IPS-18c (cell line): ENCODE data around the gene SRGAP3.

Experiments
- H3K4me3 ChIP-seq: 2 replicates; pipeline ENCODE4 v1.7.0; 2013; ENCODE audit warnings: low read depth, mild to moderate bottlenecking, low read length, moderate library complexity; ENCODE audit not compliant: insufficient read depth
- H3K9me3 ChIP-seq: one replicate; pipeline ENCODE4 v1.6.1; 2013; ENCODE audit warnings: mild to moderate bottlenecking, low read length, moderate library complexity; ENCODE audit not compliant: control insufficient read depth, insufficient read depth

Gene SRGAP3

DNA sequence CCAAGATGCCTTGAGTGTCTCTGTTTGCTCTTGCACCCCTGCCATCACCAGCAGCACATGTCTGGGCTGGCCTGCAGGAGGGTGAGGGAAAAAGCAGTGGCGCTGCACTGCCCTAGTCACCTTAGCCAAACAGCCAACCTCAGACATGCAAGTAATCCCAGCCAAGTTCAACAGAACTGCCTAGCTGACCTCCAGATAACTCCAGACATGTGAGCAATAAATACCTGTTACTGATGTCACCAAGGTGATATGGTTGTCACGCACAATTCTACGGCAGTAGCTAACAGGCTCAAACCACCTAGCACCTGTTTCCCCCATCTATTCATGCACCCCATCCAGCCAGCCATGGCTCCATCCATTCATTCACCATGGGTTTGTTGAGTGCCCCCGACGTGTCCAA lies 99.9 kb downstream of the SRGAP3 start:
- Histone ChIP-seq H3K9me3 (peaks cover 2% of the 10 kb centered on the region), H3K4me3 (no peak overlapping the region)

DNA sequence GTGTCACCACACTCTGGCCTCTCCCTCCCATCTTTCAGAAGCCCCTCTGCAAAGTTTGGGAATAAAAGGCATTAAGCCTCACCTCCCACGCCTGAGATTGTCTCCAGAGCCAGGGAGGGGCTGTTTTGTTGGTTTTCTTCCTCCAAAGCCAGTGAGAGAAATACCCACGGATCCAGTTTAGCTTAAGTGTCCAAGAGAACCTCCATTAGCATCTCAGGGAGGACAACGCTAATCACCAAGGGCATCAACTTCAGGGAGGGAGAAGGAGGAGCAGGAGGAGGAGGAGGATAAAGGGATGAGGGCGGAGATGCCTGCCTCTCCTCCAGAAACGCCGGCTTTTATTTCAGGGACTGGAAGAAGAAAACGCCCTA lies 101.6 kb downstream of the SRGAP3 start:
- peaks cover 2% of the 10 kb centered on the region for H3K9me3 ChIP-seq

DNA sequence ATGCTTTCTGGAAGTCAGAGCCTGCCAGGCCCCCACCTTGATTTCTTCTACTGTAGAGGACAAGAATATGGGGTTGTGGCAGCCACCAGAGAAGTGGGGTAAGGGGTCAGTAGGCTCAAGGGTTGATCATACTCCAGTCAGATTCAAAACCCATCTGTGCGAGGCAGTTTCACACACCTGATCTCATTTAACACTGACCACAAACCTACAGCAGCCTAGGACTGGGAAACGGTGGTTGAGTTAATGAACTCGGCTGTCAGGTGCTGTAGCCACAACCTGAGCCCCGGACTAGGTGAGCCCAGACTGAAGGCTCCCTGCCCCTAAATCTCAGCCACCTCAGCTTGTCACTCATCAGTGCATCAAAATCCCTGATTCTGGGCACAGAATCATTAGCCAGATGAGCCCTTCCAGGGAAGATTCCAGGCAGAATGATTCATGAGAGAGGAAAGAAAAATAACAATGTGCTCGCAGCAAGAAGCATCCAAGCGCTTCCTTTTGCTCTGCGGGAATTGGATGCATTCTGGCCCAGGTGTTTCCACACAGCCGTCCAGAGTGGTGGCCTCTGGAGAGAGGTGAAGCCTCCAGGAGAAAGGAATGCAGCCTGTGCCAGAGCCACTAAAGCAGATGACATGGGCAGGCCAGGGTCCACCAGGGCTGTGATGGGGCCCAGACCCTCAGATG lies 102.1 kb downstream of the SRGAP3 start:
- H3K9me3 ChIP-seq, result peaks cover 2% of the 10 kb centered on the region
- H3K4me3 ChIP-seq, result no peak overlapping the region

More for the DNA sequence above, 101.6 kb downstream of the SRGAP3 start:
- no peak overlapping the region for H3K4me3 ChIP-seq

DNA sequence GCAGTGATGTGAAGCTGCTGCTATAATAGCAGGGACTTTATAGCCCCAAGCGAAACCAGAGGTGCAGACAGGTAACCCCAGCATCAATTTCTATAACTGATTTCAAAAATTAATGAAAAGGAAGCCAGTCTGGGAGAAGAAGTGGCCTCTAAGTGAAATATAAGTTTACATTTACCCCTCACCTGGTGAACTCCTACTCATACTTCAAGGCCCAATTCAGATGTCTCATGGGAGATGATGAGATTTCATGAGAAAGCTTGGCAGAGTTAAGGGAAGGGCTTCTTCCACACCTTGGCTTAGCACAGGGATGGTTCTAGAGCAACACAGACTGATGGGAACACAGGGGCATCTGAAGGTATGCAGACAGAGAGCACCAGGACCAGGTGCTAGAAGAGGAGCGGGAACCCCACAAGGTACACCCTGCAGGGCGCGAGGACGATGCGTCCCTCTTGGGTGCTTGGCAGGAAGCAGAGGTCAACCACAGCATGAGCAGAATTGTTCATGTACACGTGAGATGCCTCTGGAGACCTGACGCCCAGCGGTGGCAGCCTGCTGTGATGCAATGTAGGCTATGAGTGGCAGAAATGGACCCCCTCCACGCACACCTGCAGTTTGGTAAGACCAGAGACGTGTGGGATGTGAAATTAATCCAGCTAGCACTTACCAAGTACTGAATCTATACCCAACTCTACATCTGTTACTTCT lies 102.9 kb downstream of the SRGAP3 start:
- Histone ChIP-seq H3K9me3 (peaks cover 2% of the 10 kb centered on the region), H3K4me3 (no peak overlapping the region)

DNA sequence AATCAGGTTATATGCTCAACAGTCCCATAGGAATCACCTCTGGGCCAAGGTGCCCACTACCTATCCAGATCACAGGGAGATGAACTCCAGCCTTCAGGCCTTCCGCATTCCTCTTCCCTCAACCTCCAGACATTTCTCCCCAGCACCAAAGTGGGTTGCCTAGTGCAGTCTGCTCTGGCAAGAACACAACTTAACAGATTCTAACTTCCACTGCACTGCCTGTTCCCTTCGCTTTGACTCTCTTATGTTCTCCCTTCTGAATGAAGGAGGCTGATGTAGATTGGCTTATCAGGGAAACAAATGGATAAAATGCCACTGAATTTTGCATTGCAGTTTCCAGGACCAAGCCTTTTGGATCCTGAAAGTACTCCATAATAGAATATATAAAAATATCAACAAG lies 106.3 kb downstream of the SRGAP3 start:
- no peak overlapping the region for H3K4me3 ChIP-seq
- peaks cover 4% of the 10 kb centered on the region for H3K9me3 ChIP-seq

DNA sequence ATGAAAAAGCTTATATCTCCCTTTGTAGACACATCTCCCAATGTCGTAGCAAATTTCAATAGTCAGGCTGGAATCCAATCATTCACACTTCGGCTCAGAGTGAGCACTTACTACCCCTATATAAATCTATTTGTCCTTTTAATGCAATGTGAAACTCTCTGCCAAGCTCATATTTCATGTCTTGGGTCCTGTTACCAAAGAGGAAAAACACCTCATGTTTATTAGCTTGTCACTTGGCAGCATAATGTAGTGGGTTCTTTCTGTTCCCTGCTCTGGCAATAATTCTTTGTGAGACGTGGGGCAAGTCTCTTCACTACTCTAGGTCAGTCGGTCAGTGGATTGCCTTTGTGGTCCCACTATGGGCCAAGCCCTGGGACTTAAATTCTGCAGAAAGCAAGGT lies 107.1 kb downstream of the SRGAP3 start:
- Histone ChIP-seq H3K4me3 (no peak overlapping the region), H3K9me3 (peaks cover 4% of the 10 kb centered on the region)

DNA sequence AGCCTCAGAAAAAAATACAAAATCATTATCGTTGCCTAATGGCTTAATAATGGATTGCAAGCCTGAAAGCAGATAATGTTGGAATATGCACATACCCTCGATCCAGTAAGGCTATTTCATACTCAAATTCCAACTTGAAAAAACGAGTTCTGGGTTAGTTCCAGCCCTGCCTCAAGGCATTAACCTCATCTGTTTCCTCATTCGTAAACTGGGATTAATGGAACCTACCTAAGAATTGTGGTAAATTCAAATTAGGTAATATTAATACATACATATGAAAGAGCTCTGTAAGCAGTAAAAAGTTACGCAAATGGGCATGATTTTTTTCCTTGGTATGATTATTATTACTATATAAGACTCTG lies 107.5 kb downstream of the SRGAP3 start:
- Histone ChIP-seq H3K4me3 (no peak overlapping the region), H3K9me3 (peaks cover 4% of the 10 kb centered on the region)

DNA sequence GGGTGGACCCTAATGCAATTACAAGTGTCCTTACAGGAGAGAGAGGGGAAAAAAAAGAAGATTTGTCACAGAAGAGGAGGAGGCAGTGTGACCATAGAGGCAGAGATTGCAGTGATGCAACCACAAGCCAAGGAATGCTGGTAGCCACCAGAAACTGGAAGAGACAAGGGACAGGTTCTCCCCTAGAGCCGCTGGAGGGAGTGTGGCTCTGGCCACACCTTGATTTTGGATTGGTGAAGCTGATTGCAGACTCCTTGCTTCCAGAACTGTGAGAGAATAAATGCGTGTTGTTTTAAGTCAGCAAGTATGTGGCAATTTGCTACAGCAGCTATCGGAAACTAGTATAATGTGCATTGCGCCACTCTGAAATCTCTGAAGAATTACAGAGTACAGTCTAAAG lies 110.1 kb downstream of the SRGAP3 start:
- H3K4me3 ChIP-seq, result no peak overlapping the region
- peaks cover 4% of the 10 kb centered on the region for H3K9me3 ChIP-seq

DNA sequence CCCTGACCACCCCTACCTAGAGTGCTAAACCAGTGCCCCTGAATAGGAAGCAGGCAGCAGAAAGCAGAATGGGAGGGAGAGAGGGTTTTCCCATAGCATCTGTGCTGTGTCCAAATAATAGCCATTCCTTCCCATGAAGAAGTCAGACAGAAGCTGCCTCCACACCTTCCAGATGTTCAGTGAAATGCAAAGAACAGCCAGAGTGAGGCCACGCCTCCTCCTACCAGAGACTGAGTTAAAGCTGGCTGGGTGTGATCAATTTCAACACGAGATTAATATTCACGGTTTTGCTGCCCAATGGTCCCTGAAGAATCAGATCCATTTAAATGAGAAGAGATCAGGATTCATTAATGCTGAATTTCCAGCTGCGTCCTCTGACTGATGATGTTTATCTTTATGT lies 111.8 kb downstream of the SRGAP3 start:
- H3K9me3 ChIP-seq, result peaks cover 4% of the 10 kb centered on the region
- no peak overlapping the region for H3K4me3 ChIP-seq

DNA sequence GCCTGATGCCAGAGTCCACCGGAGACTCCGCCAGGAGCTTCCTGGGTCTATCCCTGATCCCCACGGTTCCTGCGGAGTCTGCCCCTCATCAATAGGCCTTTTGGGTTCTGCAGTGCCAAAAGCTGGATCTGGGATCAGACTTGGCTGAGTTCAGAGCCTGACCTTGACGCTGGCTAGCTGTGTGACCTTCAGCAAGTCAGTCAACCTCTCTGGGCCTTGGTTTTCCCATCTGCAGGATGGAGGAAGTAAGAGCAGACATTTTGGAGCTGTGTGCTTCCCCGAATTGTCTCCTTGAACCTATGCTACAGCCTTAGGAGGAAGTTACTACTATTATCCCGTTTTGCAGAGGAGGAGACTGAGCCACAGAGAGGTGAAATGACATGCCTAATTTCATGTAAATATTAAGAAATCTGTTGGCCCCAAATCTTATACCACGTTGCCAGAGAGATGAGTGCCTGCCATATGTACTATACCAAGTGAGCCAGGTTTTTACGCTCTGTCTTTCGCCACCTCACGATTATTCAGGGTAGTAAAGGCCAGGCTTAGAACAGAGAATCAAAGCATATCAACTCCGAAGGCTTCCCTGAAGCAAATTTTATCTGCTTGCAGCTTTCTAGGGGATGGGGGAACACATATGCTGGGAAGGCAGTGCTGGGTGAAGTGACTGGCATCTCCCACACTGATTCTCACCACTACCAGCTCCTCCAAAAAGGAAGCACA lies 112.5 kb downstream of the SRGAP3 start:
- peak overlapping the region; percentile 24; the same call in 1 of the 2 replicates for H3K4me3 ChIP-seq
- H3K9me3 ChIP-seq, result peaks cover 4% of the 10 kb centered on the region

DNA sequence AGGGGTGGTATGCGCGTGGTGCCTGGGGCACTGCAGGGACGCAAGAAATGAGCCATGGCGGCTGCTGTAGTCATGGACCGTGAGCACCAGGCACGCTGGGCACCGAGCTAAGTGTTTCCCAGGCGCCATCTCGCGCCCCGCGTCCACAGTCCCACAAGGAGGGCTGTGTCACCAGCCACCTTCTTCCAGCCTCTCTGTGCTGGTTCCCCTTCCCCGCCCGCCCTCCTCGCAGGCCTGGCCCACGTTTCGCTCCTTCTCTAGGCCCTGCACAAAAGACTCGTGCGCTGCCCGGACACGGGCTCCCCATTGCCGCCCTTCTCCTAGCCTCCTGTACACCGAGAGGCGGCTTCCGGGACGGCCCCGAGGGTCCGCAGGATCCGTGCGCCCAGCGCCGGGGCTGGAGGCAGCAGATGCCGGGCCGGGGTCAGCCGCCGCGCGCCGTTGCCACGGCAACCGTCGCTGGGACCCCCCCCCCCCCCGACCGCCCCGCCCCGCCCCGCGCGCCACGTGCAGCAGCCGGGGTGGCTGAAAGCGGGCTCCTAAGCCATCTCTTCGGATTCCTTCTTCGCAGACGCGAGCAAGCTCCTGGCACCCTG lies 113.4 kb downstream of the SRGAP3 start:
- peaks cover 4% of the 10 kb centered on the region for H3K9me3 ChIP-seq
- peak overlapping the region; percentile 55 for H3K4me3 ChIP-seq

DNA sequence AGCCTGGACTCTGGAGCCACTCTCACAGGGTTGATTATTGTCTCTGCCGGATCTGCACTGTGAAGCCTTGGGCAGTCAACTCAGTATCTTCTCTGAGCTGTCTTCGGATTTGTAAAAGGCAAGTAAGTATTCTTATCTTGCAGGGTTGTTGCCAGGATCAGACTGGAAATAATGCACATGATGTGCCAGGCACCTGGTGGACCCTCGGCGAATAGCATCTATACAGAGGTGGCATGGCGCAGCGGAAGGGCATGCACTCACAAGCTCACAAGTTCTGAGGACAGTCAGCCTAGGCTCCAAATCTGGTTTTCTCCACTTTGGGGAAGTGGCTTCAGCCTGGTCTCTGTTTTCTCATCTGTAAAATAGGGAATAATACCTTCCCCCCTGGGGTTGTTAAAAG lies 113.9 kb downstream of the SRGAP3 start:
- peak overlapping the region; percentile 55 for H3K4me3 ChIP-seq
- peaks cover 4% of the 10 kb centered on the region for H3K9me3 ChIP-seq

DNA sequence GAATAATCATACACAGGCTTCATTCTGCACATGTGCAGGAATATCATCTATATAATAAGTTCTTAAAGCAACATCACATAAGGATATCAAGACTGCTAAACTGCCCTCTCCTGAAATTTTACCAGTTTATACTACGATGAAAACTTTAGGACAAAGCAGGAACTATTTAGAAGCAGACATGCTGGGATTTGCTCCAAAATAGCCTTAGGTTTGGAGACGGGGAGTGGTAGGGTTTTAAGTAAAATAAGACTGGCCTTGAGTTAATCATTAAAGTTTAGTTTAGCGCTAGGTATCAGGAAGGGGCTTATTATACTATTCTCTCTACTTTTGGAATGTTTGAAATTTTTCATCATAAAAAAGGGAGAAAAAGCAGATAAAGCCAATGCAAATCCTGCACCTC lies 115.8 kb downstream of the SRGAP3 start:
- no peaks in the 10 kb centered on the region for H3K9me3 ChIP-seq
- H3K4me3 ChIP-seq, result no peak overlapping the region

DNA sequence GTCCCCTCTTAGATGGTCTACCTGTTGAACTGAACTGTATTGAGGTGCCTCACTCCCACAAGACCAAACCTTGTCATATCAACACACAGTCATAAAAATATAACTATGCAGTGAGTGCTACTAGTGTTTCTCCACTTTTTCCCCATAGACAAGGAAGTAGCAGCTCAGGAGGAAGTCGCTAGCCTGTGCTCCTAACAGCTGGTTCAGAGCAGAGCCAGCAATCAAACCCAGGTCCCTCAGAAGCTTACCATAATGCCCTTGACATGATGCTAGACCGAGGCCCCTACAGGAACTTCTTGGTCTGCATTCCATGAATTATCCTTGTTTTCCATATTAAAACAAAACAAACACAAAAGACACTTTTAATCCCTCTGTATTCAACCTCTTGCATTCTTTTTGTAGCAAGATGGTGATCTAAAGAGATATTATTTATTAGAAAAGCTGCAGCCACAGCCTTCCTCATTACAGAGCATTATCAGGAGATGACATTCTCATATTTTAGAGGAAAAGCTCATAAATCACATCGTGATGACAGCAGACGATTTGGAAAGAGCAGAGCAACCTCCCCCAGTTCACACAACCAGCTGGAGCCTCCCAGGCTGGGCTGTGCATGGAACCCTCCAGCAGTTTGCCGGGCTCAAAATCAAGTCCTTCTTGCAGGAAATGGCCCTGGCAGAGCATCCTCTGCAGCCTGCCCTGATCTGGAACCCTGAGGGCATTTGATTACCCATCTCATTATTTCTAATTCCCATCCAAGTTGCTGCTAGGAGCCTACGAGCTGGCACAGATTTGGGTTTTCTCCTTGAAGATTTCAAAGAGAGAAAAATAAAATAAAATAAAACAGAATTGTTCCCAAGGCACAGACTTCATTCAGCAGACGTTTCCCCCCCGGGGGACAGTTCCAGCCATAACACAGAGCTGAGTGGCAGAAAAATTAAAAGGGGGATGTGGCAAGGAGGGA lies 118.8 kb downstream of the SRGAP3 start:
- Histone ChIP-seq H3K9me3 (no peaks in the 10 kb centered on the region), H3K4me3 (no peak overlapping the region)

DNA sequence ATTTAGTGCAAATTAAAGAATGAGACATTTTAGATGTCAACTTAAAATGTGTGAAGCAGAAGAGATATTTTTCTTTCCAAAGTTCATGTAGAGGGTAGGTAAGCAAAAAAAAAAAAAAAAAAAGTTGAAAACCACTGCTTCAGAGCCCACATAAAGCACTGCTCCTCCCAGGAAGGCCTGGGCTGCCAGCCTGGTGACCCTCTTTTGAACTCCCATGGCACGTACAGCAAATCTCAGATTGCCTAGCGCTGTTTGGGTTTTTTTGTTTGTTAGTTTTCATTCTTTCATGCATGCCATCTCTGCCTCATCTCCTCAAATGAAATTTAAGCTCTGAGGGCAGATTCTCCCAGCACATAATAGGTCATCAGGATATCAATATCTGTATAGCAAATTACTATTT lies 120.1 kb downstream of the SRGAP3 start:
- H3K9me3 ChIP-seq, result no peaks in the 10 kb centered on the region

DNA sequence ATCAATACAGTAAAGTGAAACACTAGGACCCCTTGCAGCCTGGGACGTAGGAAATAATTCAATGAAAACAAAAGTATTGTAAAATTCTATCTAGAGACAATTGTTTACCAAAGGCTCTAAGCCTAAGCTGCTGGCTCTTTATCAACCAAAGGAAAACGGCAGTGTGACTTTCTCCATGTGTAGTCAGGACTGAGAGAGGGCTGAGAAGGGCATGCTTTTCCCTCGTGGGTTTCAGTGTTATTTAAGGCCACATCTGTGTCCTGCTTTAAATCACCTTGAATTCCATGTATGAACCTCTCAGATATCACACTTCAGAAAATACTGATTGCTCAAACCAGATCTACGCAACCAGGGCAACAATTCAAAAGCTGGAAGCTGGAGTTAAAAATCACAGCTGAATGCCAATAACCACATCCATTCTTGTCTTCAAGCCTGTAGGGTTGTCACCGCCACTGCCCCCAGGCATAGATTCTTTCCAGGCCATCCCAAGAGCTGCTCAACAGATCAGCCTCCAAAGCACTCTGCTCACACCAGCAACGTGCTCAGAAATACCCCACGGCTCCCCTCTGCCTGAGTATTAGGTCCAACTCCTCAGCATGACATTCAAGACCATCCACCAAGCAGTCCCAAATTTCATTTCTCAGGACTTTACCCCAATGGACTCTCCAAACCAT lies 124.0 kb downstream of the SRGAP3 start:
- no peaks in the 10 kb centered on the region for H3K9me3 ChIP-seq
- H3K4me3 ChIP-seq, result no peak overlapping the region

More for the DNA sequence above, 120.1 kb downstream of the SRGAP3 start:
- H3K4me3 ChIP-seq, result no peak overlapping the region
